HAP-1 (cell line): ENCODE results near the gene MRPL4.

ENCODE experiments used
- DNase-seq, 2 experiments: peaks; one replicate each; pipeline ENCODE4 v3.0.0-alpha.2; 2016 to 2020; ENCODE audit warnings: low spot score in 2 of 2
- H3K27me3 ChIP-seq: fragments of 250-450 bp; sonication (Bioruptor Pico); 2 replicates; pipeline ENCODE4 v1.5.1; 2020; ENCODE audit warnings: low read depth, mild to moderate bottlenecking, moderate library complexity
- H3K36me3 ChIP-seq: fragments of 250-450 bp; sonication (Bioruptor Pico); replicated peaks from 2 replicates; pipeline ENCODE4 v1.5.1; 2020; ENCODE audit warnings: mild to moderate bottlenecking
- H3K4me1 ChIP-seq: fragments of 250-450 bp; sonication (Bioruptor Pico); 2 replicates; pipeline ENCODE4 v1.5.1; 2020; ENCODE audit warnings: mild to moderate bottlenecking
- H3K4me3 ChIP-seq: fragments of 250-450 bp; sonication (Bioruptor Pico); 2 replicates; pipeline ENCODE4 v1.5.1; 2020; ENCODE audit warnings: mild to moderate bottlenecking, moderate library complexity
- H3K9me3 ChIP-seq: fragments of 250-450 bp; sonication (Bioruptor Pico); 2 replicates; pipeline ENCODE4 v1.5.1; 2020; ENCODE audit warnings: mild to moderate bottlenecking, moderate library complexity
- in situ Hi-C: fragments of 300-500 bp; cut with MboI; formaldehyde crosslinking; loops from 3 replicates; pipeline ENCODE4 v1.14.3; 2020; ENCODE audit warnings: low sequenced_read_pairs, inconsistent platforms, mixed read lengths

The MRPL4 gene

GRCh38 chr19:10290876-10291553 is 39.0 kb downstream of the MRPL4 start:
- in situ Hi-C loops = no loop called here

GRCh38 chr19:10291554-10292205 is 39.7 kb downstream of the MRPL4 start:
- no peaks in the 10 kb centered on the region for H3K27me3 ChIP-seq
- in situ Hi-C loops = no loop called here
- peaks cover 10% of the 10 kb centered on the region for H3K36me3 ChIP-seq
- H3K4me1 ChIP-seq = peaks cover 14% of the 10 kb centered on the region
- H3K4me3 ChIP-seq = peak overlapping the region; percentile 51
- no peaks in the 10 kb centered on the region for H3K9me3 ChIP-seq
- no peak for DNase-seq

More at GRCh38 chr19:10290876-10291553, 39.0 kb downstream of the MRPL4 start:
- Histone ChIP-seq H3K4me3 (peak overlapping the region; percentile 51), H3K36me3 (peaks cover 10% of the 10 kb centered on the region), H3K27me3 (no peaks in the 10 kb centered on the region), H3K4me1 (peaks cover 14% of the 10 kb centered on the region), H3K9me3 (no peaks in the 10 kb centered on the region)
- DNase-seq = peak; percentile 55 to 89

- in situ Hi-C loops = no loop called here
- no peaks in the 10 kb centered on the region for H3K27me3 ChIP-seq
- peak; percentile 64 to 95 for DNase-seq
- H3K4me3 ChIP-seq = peak overlapping the region; percentile 51
- peaks cover 10% of the 10 kb centered on the region for H3K36me3 ChIP-seq
- no peaks in the 10 kb centered on the region for H3K9me3 ChIP-seq
- H3K4me1 ChIP-seq = peaks cover 14% of the 10 kb centered on the region
Measured at GRCh38 chr19:10292206-10292788, 40.3 kb downstream of the MRPL4 start.

- H3K4me1 ChIP-seq = peaks cover 14% of the 10 kb centered on the region
- H3K27me3 ChIP-seq = no peaks in the 10 kb centered on the region
- in situ Hi-C loops = no loop called here
- peaks cover 10% of the 10 kb centered on the region for H3K36me3 ChIP-seq
- DNase-seq = no peak
- peak overlapping the region; percentile 51 for H3K4me3 ChIP-seq
- H3K9me3 ChIP-seq = no peaks in the 10 kb centered on the region
Measured at GRCh38 chr19:10292789-10293636, 41.0 kb downstream of the MRPL4 start.

GRCh38 chr19:10293637-10294367 is 41.8 kb downstream of the MRPL4 start:
- Histone ChIP-seq H3K27me3 (no peaks in the 10 kb centered on the region), H3K4me1 (peaks cover 11% of the 10 kb centered on the region), H3K4me3 (no peak overlapping the region), H3K9me3 (no peaks in the 10 kb centered on the region), H3K36me3 (peaks cover 10% of the 10 kb centered on the region)
- no peak for DNase-seq
- in situ Hi-C loops = no loop called here

- Histone ChIP-seq H3K4me1 (peaks cover 8% of the 10 kb centered on the region), H3K27me3 (no peaks in the 10 kb centered on the region), H3K9me3 (no peaks in the 10 kb centered on the region), H3K4me3 (no peak overlapping the region), H3K36me3 (peaks cover 10% of the 10 kb centered on the region)
- in situ Hi-C loops = no loop called here
- DNase-seq = no peak
Measured at GRCh38 chr19:10294368-10294697, 42.3 kb downstream of the MRPL4 start.

GRCh38 chr19:10295305-10295846 is 43.4 kb downstream of the MRPL4 start:
- peaks cover 10% of the 10 kb centered on the region for H3K36me3 ChIP-seq
- peaks cover 8% of the 10 kb centered on the region for H3K4me1 ChIP-seq
- H3K9me3 ChIP-seq = no peaks in the 10 kb centered on the region
- no peak for DNase-seq
- no peak overlapping the region for H3K4me3 ChIP-seq
- no peaks in the 10 kb centered on the region for H3K27me3 ChIP-seq
- in situ Hi-C loops = no loop called here

- in situ Hi-C loops = no loop called here
- H3K4me1 ChIP-seq = peaks cover 4% of the 10 kb centered on the region; the same call in 1 of the 2 replicates
- no peak for DNase-seq
- no peaks in the 10 kb centered on the region for H3K9me3 ChIP-seq
- no peaks in the 10 kb centered on the region for H3K27me3 ChIP-seq
- no peak overlapping the region for H3K4me3 ChIP-seq
- peaks cover 10% of the 10 kb centered on the region for H3K36me3 ChIP-seq
Measured at GRCh38 chr19:10295847-10296591, 44.0 kb downstream of the MRPL4 start.

- no peaks in the 10 kb centered on the region for H3K4me1 ChIP-seq
- in situ Hi-C loops = no loop called here
- no peaks in the 10 kb centered on the region for H3K9me3 ChIP-seq
- DNase-seq = no peak
- no peak overlapping the region for H3K4me3 ChIP-seq
- no peaks in the 10 kb centered on the region for H3K27me3 ChIP-seq
- no peaks in the 10 kb centered on the region; the same call in 1 of the 2 replicates for H3K36me3 ChIP-seq
Measured at GRCh38 chr19:10299545-10300458, 47.8 kb downstream of the MRPL4 start.

- H3K27me3 ChIP-seq = no peaks in the 10 kb centered on the region
- in situ Hi-C loops = no loop called here
- no peak for DNase-seq
- no peak overlapping the region for H3K4me3 ChIP-seq
- H3K9me3 ChIP-seq = no peaks in the 10 kb centered on the region
- H3K36me3 ChIP-seq = no peaks in the 10 kb centered on the region
- no peaks in the 10 kb centered on the region for H3K4me1 ChIP-seq
Measured at GRCh38 chr19:10305139-10305806, 53.3 kb downstream of the MRPL4 start.

- H3K4me3 ChIP-seq = no peak overlapping the region
- no peaks in the 10 kb centered on the region for H3K27me3 ChIP-seq
- in situ Hi-C loops = no loop called here
- H3K9me3 ChIP-seq = no peaks in the 10 kb centered on the region
- H3K4me1 ChIP-seq = no peaks in the 10 kb centered on the region
- DNase-seq = no peak
- H3K36me3 ChIP-seq = no peaks in the 10 kb centered on the region
Measured at GRCh38 chr19:10306327-10306726, 54.3 kb downstream of the MRPL4 start.
